GM19238 (cell line): ENCODE data around the gene SLC35F3.

Experiments
- DNase-seq: peaks from one replicate; pipeline ENCODE4 v3.0.0; 2011; ENCODE audit warnings: low spot score; ENCODE audit not compliant: insufficient read length

SLC35F3 gene

DNA sequence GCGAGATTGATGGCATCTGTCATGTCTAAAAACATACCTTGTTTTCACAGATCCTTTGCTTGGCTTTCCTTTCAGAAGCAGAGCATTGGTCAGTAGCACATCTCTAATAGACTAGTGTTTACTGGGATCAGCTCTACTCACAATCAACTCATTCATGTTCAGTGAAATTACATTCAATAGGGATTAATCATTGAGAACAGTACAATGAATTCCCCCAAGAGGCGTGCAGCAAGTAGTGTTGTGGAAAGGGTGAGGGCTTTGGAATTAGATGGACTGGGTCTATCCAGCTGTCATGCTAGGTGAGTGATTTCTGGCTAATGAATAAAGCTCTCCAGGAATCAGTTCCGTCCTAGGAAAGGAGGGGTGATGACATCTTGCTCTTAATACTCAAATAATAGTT lies 313.6 kb downstream of the SLC35F3 start:
- DNase-seq: no peak

DNA sequence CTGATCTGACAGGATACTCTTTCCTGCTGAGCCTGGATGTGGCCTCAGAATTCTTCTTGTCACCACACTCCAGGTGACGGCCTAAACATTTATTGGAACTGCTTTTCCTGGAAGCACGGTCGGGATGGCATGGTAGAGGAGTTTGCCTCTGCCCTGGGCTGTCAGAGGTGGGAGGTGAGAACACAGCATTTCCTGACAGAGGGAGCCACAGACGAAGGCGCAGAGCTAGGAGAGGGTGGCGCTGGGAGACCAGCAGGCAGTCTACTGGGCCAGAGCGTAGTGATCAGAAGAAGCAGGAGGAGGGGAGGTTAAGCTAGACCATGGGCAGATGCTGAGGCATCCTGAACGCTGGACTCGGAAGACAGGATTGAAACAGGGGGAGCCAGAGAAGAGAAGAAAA lies 315.2 kb downstream of the SLC35F3 start:
- DNase-seq: no peak

DNA sequence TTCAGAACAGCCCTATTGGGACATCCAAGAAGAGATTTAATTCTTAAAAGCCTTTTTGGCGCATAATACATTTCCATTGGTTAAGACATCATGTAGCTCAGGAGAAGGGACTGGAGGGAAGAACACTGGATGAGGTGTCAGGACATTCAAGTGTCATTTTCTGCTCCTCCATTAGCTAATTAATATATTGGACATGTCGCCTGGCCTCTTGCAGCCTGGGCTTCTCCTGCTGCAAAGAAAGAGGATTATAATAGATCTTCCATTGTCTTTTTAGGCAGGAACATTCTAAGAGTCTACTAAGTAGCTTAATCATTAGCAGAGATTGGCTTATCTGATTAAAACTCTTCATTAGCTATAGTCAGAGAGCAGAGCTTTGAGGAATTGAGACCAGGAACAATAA lies 317.1 kb downstream of the SLC35F3 start:
- no peak for DNase-seq

DNA sequence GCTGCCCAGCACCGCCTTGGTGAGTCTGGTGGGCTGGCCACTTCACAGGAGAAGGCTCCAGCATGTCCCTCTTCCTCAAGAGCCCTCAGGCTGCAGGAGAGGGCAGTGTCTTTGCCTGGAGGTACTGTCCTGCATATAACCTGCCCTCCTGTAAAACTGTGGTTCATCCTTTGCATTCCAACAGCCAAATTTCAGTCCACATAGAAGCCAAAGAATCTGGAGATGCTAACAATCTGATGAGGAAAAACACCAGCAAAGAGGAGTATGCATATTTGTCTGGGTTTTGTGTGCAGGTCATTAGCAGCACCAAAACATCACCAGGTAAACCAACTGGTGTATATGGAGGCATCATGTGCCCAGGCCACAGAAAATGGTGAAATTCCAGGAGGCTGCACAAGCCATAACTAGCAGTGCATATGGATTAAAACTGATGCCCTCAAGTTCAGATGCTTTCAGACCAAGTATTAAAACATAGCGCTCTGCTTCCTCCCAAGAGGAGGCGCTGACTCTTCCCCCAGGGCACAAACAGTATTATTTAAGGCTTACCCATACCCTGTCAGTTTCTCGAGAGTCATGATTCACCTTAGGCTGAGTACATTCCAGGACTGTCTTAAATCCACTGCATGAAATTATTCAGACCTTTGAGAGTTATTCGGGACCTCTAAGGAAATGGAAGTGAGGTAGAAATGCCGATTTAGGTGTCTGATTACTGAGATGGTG lies 318.2 kb downstream of the SLC35F3 start:
- DNase-seq: no peak

DNA sequence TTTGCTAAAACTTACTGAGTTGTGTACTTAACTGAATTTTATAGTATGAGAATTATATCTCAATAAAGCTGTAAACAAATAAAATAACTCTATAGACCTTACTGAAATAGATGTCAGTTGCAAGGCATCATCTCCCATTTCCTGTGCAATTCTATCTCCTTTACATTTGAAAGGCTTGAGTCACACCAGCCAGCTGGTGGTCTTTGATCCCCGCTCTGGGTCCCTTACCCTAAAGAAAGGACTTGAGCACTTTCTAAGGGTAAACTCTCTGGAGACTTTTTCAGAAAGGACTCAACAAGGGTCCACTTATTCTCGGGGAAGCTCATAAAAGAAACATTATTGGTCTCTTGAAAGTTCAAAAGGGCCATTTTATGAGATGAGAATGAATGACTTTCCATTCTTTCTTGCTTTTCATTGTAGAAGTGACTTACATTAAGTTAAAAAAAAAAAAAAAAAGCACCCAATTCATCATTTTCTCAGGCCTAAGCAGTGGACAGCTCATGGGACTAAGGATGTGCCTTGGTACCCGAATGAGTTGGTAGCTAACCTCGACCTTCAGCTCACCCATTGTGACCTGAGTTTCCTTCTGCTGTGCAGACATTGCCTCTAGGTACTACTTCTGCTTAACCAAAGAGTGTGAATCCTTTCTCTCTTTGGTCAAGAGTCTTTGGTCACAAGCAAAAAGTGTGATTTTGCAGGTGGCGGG lies 321.8 kb downstream of the SLC35F3 start:
- DNase-seq: no peak

- DNase-seq: no peak
Measured at GRCh38 chr1:234226819-234227165, 322.3 kb downstream of the SLC35F3 start.

DNA sequence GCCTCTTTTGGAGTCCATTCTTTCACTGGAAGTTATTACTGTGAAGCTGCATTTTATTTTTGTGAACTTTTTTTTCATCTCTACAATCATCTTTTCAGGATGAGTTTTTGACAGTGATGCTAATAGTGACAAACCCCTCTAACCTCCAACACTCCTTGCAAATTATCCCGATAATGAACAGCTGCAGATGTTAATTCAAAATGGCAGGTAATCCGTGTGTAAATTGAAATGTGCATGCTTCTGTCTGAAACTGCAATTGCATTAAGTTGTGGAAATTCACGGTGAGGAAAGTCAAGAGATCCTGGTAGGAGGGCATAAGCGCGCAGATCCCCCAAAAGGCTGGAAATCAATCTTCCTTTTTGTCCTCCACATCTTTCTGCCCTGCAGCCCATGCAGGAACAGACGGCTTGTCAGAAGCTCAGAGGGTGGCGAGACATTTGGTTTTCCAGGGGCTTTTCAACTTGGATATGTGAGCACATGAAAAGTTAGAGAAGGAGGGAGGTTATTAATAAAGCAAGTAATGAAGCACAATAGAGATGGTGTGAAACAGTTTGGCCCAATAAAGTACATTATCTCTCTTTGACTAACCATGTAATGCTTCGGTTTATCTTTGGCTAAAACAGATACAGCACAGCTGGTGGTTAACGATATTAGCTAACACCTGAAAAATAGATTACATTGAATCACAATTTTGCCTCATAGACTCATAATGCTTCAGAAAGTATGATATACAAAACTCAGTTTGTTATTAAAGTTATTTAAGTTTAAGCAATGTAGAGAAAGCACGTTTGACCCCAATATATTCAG lies 325.3 kb downstream of the SLC35F3 start:
- no peak for DNase-seq

GRCh38 chr1:234230414-234230862 lies 326.0 kb downstream of the SLC35F3 start:
- DNase-seq: peak; percentile 48

- DNase-seq: no peak
Measured at GRCh38 chr1:234231061-234231892, 326.8 kb downstream of the SLC35F3 start.

GRCh38 chr1:234231893-234232276 lies 327.4 kb downstream of the SLC35F3 start:
- no peak for DNase-seq

- DNase-seq: no peak
Measured at GRCh38 chr1:234234199-234234598, 329.7 kb downstream of the SLC35F3 start.

DNA sequence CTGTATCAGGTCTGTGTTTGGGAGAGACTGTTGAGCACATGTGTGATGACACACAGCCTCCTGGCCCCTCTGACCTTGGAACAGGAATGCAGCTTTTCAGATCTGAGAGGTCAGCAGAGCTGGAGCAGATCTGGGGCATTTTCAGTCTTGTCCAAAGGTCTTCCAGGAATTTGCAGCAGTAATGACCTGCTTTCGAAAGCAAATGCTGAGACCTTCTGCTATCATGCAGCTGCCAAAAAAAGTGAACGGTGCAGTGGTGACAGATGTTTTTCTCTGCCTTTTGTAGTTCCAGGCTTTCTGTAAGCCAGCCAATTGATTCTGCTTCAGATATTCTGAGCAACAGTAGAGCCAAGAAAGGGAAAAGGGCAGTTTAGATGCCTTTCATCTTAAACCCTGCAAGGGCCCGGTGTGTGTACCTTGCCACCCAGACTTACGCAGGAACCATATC lies 331.0 kb downstream of the SLC35F3 start:
- DNase-seq: no peak

DNA sequence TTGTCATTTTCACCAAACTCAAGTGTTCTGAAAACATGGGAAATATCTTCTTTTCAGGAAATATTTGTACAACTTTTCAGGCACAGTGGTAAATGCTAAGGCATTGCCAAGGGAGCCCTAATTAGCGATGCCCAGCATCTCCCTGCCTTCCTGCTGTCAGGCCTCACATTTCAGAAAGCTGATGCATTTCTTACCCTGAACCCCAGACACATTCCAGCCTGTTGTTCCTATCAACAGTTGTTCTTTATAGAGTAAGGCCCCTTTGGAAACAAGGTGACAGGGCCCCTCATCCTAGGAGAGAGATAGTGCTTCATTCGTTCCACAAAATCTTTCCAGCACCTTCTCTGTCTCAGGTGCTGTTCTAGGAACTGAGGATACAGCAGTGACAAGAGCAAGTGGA lies 332.9 kb downstream of the SLC35F3 start:
- DNase-seq: no peak

DNA sequence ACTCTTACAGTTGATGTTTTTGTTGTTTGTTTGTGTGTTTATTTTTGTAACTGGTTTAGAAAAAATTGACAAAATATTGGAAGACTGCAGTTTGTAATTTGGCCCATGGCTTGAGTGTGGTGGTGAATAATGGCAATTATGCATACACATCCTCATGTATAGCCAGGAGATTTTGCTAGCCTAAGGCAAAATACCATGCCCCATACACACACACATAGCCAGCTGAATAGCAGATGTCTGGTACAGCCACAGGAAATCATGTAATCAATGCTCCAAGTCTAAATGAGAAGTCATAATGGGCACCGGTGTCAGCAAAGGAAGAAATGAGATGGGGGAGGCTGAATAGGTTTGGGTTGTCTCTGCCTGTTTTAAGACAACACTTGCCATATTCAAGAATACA lies 333.6 kb downstream of the SLC35F3 start:
- DNase-seq: no peak

- no peak for DNase-seq
Measured at GRCh38 chr1:234239515-234239914, 335.0 kb downstream of the SLC35F3 start.

DNA sequence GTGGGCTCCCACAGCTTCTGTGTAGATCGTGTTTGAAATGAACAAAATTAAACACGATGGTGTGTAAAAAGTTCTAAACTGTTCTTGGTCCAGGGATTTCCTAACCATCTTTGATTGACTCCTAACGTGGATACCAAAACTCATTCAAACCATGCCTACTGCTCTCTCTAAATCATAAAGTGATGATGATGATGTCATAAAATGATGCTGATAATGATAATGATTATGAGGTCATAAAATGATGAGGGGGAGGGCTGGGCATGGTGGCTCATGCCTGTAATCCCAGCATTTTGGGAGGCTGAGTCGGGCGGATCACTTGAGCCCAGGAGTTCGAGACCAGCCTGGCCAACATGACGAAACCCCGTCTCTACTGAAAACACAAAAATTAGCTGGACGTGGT lies 335.5 kb downstream of the SLC35F3 start:
- no peak for DNase-seq

- no peak for DNase-seq
Measured at GRCh38 chr1:234240680-234241079, 336.2 kb downstream of the SLC35F3 start.

DNA sequence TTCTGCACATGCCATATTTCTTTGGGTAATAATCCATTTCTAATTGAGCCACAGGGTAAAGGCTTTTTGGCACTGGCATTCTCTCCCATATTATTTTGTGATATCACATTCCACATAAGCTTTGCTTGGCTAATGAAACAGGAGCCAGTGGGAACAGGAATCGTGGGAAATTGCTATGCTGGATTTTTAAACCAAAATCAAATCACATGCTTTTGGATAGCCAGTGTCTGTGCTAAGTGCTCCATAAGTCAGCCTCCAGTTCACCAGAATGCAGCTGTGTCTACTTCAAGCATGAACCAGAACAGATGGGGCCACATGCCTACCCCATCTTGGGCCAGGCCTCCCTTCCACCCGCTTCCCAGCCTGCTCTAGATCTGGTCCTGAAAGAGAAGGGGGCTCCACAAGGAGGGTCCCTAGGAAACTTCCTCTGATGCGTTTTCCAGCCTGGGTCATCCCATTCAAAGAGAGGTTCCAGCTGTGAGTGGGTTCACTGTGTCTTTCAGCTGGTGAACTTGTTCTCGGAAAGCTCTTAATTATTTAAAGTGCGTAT lies 337.5 kb downstream of the SLC35F3 start:
- DNase-seq: no peak

DNA sequence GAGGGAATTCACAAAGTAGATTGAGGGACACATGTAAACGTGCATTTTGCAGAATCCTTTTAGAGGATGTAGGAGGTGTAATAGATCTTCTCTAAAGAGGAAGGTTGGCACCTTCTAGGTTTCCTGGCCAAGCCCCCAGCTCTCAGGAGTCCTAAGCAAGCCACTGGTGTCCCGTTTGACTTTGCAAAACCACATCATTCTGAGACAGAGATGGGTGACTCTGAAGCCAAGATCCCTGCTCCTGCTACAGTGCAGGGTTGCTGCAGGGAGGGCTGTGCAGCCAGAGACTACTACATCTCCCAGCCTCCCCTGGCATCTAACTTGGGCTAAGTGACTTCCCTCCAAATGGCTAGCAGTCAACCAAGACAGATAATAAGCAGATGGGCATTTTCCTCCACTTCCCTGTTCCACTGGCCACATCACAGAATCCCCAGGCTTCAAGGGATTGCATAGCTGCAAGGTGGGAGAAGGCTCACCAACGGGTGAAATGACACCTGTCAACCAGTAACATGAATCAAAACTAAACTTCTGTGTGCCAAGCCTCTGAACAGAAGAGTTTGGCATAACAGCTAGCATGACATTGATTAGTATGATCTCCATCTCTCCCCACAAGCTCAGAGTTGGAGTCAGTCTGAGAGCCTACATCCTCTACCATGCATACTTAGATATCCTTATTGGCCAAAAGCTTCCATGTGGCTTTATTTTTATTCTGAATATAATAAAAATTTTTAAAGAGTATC lies 339.2 kb downstream of the SLC35F3 start:
- DNase-seq: no peak

DNA sequence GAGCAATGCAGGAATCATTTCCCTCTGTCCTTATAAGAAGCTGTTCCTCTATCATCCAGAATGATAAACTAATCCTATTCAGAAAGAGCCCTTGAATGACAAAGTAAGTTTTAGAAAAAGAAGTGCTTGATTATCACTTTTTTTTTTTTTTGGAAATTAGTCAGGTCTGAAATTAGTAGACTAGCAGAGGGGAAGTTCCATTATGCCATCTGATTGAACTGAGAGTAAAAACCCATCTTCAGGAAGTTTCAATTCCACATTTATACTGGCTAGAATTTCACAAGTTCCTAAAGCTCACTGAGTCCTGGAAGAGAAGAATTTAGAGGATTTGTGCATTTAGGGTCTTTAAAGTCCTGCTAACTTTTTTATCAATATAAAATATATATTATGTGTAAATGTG lies 340.0 kb downstream of the SLC35F3 start:
- peak; percentile 23 for DNase-seq
